Measurements from ENCODE around the gene SAXO1.

GRCh38 chr9:19057033-19057432, 24.0 kb upstream of the SAXO1 start:
- no peak for TF ChIP-seq POLR2A (IDR thresholded peaks at IDR 0.05; ENCODE audit: low read length)
- TF ChIP-seq GATA1 (IDR thresholded peaks at IDR 0.05; ENCODE audit: low read depth, low read length): no peak

Data from erythroblast (primary cell).